Activated naive CD8-positive, alpha-beta T cell treated with anti-CD3 and anti-CD28 coated beads, Interleukin-2, amount 50 U/mL, for 24 hours (primary cell): ENCODE measurements around the gene MCFD2.

Experiments used
- ATAC-seq: fragments of 150-1000 bp; cut with Tn5 transposase; one replicate; pipeline ENCODE4 v1.10.0; 2021
- DNase-seq: peaks from one replicate; pipeline ENCODE4 v3.0.0; 2021
- H3K27ac Mint-ChIP-seq: one replicate; pipeline ENCODE4 v1.8.0; 2021; ENCODE audit warnings: mild to moderate bottlenecking, mixed read lengths
- H3K27me3 Mint-ChIP-seq: one replicate; pipeline ENCODE4 v1.8.0; 2021; ENCODE audit warnings: mixed read lengths
- H3K36me3 Mint-ChIP-seq: one replicate; pipeline ENCODE4 v1.8.0; 2021; ENCODE audit warnings: low read depth, mixed read lengths
- H3K4me1 Mint-ChIP-seq: one replicate; pipeline ENCODE4 v1.8.0; 2021; ENCODE audit warnings: mixed read lengths
- H3K4me3 Mint-ChIP-seq: one replicate; pipeline ENCODE4 v1.8.0; 2021; ENCODE audit warnings: mild to moderate bottlenecking, moderate library complexity, mixed read lengths
- H3K9me3 Mint-ChIP-seq: one replicate; pipeline ENCODE4 v1.8.0; 2021; ENCODE audit warnings: mixed read lengths

The MCFD2 gene

GRCh38 chr2:46915281-46915810, at the start of gene MCFD2:
Gene MCFD2 (minus strand): TSS chr2:46915806. CDS start chr2:46909171, 6,635 bp downstream.
- Mint-ChIP-seq H3K9me3 (no peaks in the 10 kb centered on the region), H3K27ac (peak within 1 kb of the TSS; percentile 88), H3K4me3 (peak within 1 kb of the TSS; percentile 89), H3K4me1 (peaks cover 55% of the 10 kb centered on the region), H3K36me3 (peaks cover 10% of the 10 kb centered on the region), H3K27me3 (no peaks in the 10 kb centered on the region)
- DNase-seq (no peak), ATAC-seq (no peak)

DNA sequence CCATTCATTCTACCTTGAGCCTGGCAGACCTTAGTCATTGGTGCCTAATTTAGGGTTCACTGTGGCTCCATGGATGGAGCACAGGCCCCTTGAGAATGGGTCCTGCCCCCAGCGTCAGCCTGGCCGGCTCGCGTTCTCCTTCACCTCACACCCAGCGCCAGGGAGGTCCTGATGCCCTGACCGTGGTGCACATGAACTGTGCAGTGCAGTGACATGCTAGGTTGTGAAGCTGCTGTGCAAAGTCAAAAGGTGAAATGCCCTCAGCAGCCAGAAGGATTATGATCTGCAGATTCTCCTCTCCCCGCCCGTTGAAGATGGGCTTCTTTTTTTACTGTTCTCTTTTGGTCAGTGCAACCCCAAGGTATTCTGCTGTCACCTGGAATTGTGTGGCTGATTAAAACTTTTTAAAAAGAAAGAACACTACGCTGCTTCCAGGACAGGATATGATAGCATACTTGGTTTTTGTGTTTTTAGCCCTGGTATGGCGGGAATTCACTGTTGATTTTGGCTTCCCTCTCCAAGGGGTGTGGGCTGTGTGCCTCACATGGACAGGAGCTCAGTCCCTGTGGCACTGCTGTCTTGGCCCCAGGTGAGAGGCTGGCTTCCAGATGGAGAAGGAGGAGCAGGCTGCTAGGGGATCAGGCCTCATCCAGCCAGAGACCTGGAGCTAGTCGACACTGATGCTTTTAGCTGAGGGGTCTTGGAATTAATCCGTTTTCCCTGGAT, 49.4 kb upstream of the MCFD2 start:
- H3K27me3 Mint-ChIP-seq: no peaks in the 10 kb centered on the region
- DNase-seq (no peak), ATAC-seq (no peak)
- no peaks in the 10 kb centered on the region for H3K9me3 Mint-ChIP-seq
- H3K4me1 Mint-ChIP-seq: peaks cover 15% of the 10 kb centered on the region
- H3K36me3 Mint-ChIP-seq: peaks cover 13% of the 10 kb centered on the region
- no peak overlapping the region for H3K4me3 Mint-ChIP-seq
- no peak overlapping the region for H3K27ac Mint-ChIP-seq

- peaks cover 16% of the 10 kb centered on the region for H3K36me3 Mint-ChIP-seq
- no peak for DNase-seq
- no peak overlapping the region for H3K27ac Mint-ChIP-seq
- peak; percentile 38 for ATAC-seq
- H3K27me3 Mint-ChIP-seq: no peaks in the 10 kb centered on the region
- peaks cover 13% of the 10 kb centered on the region for H3K4me1 Mint-ChIP-seq
- H3K9me3 Mint-ChIP-seq: no peaks in the 10 kb centered on the region
- no peak overlapping the region for H3K4me3 Mint-ChIP-seq
These were observed 48.5 kb upstream of the MCFD2 start for GRCh38 chr2:46963941-46964673.

- Mint-ChIP-seq H3K4me3 (no peak overlapping the region), H3K27ac (no peak overlapping the region), H3K27me3 (no peaks in the 10 kb centered on the region), H3K4me1 (peaks cover 13% of the 10 kb centered on the region), H3K36me3 (peaks cover 17% of the 10 kb centered on the region), H3K9me3 (no peaks in the 10 kb centered on the region)
- DNase-seq: no peak
- ATAC-seq: no peak
These were observed 47.6 kb upstream of the MCFD2 start for GRCh38 chr2:46963210-46963609.

- Mint-ChIP-seq H3K9me3 (no peaks in the 10 kb centered on the region), H3K27me3 (no peaks in the 10 kb centered on the region), H3K4me3 (no peak overlapping the region), H3K27ac (no peak overlapping the region), H3K4me1 (peaks cover 13% of the 10 kb centered on the region), H3K36me3 (peaks cover 20% of the 10 kb centered on the region)
- no peak for DNase-seq
- no peak for ATAC-seq
These were observed 47.1 kb upstream of the MCFD2 start for GRCh38 chr2:46962751-46963150.

DNA sequence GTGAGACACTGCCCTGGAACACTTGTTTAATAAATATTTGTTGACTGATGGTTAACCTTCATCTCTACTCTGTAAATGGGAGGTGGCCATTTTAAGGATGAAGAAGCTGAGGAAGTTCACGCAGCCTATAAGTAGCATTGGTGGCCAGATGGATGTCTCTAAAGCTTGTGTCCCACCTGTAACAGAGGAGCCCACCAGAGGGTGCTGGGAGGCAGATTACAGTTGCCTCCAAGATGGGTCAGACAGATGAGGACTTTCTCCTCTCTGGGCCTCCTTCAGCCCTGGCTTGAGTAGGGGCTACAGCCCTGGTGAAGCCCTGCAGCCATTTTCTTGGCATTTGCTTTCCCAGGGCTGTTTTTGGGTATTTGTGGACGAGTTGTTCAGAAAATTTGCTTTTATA, 45.0 kb upstream of the MCFD2 start:
- Mint-ChIP-seq H3K9me3 (no peaks in the 10 kb centered on the region), H3K4me1 (peaks cover 10% of the 10 kb centered on the region)
- no peak for ATAC-seq

GRCh38 chr2:46958431-46959017, 42.9 kb upstream of the MCFD2 start:
- no peak for DNase-seq
- ATAC-seq: no peak
- H3K27ac Mint-ChIP-seq: no peak overlapping the region

More for the DNA sequence above, 45.0 kb upstream of the MCFD2 start:
- H3K27ac Mint-ChIP-seq: no peak overlapping the region
- peaks cover 28% of the 10 kb centered on the region for H3K36me3 Mint-ChIP-seq
- no peaks in the 10 kb centered on the region for H3K27me3 Mint-ChIP-seq
- DNase-seq: no peak
- H3K4me3 Mint-ChIP-seq: no peak overlapping the region

DNA sequence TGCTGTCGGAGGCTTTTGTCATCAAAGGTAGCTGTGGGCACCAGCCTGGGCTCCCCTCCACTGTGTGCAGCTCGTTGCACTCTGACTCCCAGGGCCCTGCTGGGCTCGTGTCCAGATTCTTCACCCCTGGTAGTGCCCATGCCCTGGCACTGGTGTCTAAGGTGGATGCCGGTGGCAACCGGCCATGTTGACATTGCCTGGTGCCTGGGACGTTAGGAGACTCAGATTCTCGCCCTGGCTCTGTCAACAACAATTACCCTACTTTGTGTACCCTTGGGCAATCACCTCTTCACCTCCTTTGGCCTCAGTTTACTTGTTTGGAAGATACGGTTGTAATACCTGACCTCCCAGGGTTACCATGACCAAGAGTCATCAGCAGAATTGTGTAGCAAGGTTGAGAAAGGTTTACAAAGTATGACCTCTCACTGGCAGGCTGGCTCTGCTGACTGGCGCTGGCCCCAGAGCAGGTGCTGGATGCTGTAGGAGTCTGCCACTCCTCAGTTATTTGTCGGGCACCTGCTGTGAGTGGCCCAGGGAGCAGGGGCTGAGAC, 41.5 kb upstream of the MCFD2 start:
- no peaks in the 10 kb centered on the region for H3K27me3 Mint-ChIP-seq
- DNase-seq (no peak), ATAC-seq (no peak)
- H3K4me3 Mint-ChIP-seq: no peak overlapping the region
- no peaks in the 10 kb centered on the region for H3K9me3 Mint-ChIP-seq
- no peaks in the 10 kb centered on the region for H3K4me1 Mint-ChIP-seq
- H3K36me3 Mint-ChIP-seq: peaks cover 44% of the 10 kb centered on the region
- no peak overlapping the region for H3K27ac Mint-ChIP-seq

More at GRCh38 chr2:46958431-46959017, 42.9 kb upstream of the MCFD2 start:
- peaks cover under 1% of the 10 kb centered on the region for H3K4me1 Mint-ChIP-seq
- peaks cover 40% of the 10 kb centered on the region for H3K36me3 Mint-ChIP-seq
- H3K27me3 Mint-ChIP-seq: no peaks in the 10 kb centered on the region
- H3K4me3 Mint-ChIP-seq: no peak overlapping the region
- no peaks in the 10 kb centered on the region for H3K9me3 Mint-ChIP-seq

DNA sequence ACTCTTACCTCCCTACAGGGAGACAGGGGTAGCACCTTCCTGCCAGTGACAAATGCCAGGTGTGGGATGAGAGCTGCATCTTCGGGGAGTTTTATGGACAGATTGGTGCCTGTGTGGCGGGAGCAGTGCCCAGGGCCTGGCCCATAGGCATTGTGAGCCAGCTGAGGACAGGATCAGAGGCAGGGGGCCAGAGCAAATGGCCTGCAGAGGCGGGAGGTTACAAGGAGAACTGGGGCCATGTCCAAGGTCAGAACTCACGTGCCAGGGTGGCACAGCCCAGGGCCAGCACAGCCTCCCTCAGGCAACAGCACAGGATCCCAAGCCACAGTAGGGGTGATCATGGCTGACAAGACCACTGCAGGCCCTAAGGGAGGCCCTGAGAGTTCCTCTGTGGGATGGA, 40.2 kb upstream of the MCFD2 start:
- ATAC-seq: no peak

GRCh38 chr2:46954951-46955571, 39.5 kb upstream of the MCFD2 start:
- DNase-seq (no peak), ATAC-seq (no peak)
- H3K36me3 Mint-ChIP-seq: peaks cover 53% of the 10 kb centered on the region
- no peak overlapping the region for H3K4me3 Mint-ChIP-seq
- no peaks in the 10 kb centered on the region for H3K27me3 Mint-ChIP-seq
- no peaks in the 10 kb centered on the region for H3K9me3 Mint-ChIP-seq
- H3K4me1 Mint-ChIP-seq: peaks cover 6% of the 10 kb centered on the region
- no peak overlapping the region for H3K27ac Mint-ChIP-seq

More for the DNA sequence above, 40.2 kb upstream of the MCFD2 start:
- H3K9me3 Mint-ChIP-seq: no peaks in the 10 kb centered on the region
- H3K4me1 Mint-ChIP-seq: peaks cover 2% of the 10 kb centered on the region
- H3K27me3 Mint-ChIP-seq: no peaks in the 10 kb centered on the region
- DNase-seq: no peak
- H3K27ac Mint-ChIP-seq: no peak overlapping the region
- peaks cover 52% of the 10 kb centered on the region for H3K36me3 Mint-ChIP-seq
- no peak overlapping the region for H3K4me3 Mint-ChIP-seq

DNA sequence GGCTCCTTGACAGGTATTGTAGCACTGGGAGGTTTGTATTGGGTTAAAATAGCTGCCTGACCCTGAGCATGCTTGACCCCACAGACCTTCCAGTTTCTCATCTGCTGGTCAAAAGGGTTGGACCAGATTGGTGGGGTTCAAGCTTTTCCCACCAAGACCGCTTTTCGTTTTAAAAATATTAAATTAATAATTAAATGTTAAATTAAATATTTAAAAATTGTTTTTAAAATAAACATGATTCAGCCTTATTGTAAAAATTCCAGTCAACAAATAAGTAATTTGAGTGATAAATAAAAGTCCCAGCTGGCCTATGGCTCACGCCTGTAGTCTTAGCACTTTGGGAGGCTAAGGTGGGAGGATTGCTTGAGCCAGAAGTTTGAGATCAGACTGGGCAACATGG, 36.6 kb upstream of the MCFD2 start:
- DNase-seq (no peak), ATAC-seq (no peak)
- H3K4me3 Mint-ChIP-seq: no peak overlapping the region
- no peaks in the 10 kb centered on the region for H3K27me3 Mint-ChIP-seq
- no peak overlapping the region for H3K27ac Mint-ChIP-seq
- peaks cover 44% of the 10 kb centered on the region for H3K36me3 Mint-ChIP-seq
- no peaks in the 10 kb centered on the region for H3K9me3 Mint-ChIP-seq
- H3K4me1 Mint-ChIP-seq: peaks cover 19% of the 10 kb centered on the region

DNA sequence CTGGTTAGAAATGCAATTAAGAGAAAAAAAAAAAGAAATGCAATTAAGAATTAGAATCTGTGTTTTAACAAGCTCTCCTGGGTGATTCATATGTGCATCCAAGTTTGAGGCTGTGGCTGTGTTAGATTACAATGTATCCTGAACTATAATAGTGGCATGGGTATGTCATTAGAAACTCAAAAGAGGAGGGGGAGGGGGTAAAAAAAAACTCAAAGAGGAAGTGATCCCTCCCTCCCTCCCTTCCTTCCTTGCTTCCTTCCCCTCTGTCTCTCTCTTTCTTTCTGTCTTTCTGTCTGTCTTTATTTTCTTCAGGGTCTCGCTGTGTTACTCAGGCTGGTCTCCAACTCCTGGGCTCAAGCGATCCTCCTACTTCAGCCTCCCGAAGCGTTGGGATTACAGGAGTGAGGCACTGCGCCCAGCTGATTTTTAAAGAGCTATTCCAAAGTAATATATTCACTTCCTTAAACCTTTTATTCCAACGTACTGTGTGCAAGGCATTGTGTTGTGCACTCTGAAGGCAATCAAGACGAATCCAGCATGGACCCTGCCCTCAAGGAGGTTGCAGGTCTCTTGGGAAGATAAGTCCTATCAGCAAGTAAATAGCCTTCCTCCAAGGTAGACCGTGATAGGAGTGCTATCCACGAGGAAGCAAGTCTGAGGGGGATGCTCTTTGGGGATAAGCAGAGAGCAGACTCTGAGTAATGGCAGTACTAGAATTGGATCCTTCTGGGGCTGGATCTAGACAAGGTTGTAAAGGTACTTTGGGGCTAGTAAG, 35.9 kb upstream of the MCFD2 start:
- Mint-ChIP-seq H3K27ac (no peak overlapping the region), H3K36me3 (peaks cover 46% of the 10 kb centered on the region), H3K4me3 (no peak overlapping the region)

GRCh38 chr2:46950314-46950713, 34.7 kb upstream of the MCFD2 start:
- H3K4me3 Mint-ChIP-seq: no peak overlapping the region
- DNase-seq (no peak), ATAC-seq (no peak)
- H3K4me1 Mint-ChIP-seq: peaks cover 34% of the 10 kb centered on the region
- peaks cover 45% of the 10 kb centered on the region for H3K36me3 Mint-ChIP-seq
- no peaks in the 10 kb centered on the region for H3K9me3 Mint-ChIP-seq
- H3K27ac Mint-ChIP-seq: no peak overlapping the region
- no peaks in the 10 kb centered on the region for H3K27me3 Mint-ChIP-seq

More for the DNA sequence above, 35.9 kb upstream of the MCFD2 start:
- no peak for DNase-seq
- Mint-ChIP-seq H3K27me3 (no peaks in the 10 kb centered on the region), H3K4me1 (peaks cover 23% of the 10 kb centered on the region), H3K9me3 (no peaks in the 10 kb centered on the region)
- ATAC-seq: no peak
